ENCODE measurements around the gene TUNAR.
"Not testable (repeated sequence)": the region's sequence is repeated elsewhere in the genome, so short reads cannot be mapped to it uniquely, and the experiment has no call there.

Gene TUNAR

GRCh38 chr14:95920769-95921438 is 44.3 kb downstream of the TUNAR start:
- no peak for DNase-seq

- no peak for DNase-seq
These were observed 45.4 kb downstream of the TUNAR start for GRCh38 chr14:95922080-95922479.

GRCh38 chr14:95928751-95929150 is 52.1 kb downstream of the TUNAR start:
- DNase-seq, result no peak

GRCh38 chr14:95931384-95931783 is 54.8 kb downstream of the TUNAR start:
- no peak for DNase-seq

- no peak for DNase-seq
These were observed 58.7 kb downstream of the TUNAR start for GRCh38 chr14:95935228-95935822.

- no peak for DNase-seq
These were observed 59.4 kb downstream of the TUNAR start for GRCh38 chr14:95936041-95936440.

GRCh38 chr14:95939335-95939734 is 62.7 kb downstream of the TUNAR start:
- no peak for DNase-seq

- no peak for DNase-seq
These were observed 65.3 kb downstream of the TUNAR start for GRCh38 chr14:95941897-95942296.

- DNase-seq, result no peak
These were observed 67.1 kb downstream of the TUNAR start for GRCh38 chr14:95943699-95944098.

GRCh38 chr14:95944462-95944861 is 67.8 kb downstream of the TUNAR start:
- DNase-seq, result no peak

- DNase-seq, result no peak
These were observed 70.2 kb downstream of the TUNAR start for GRCh38 chr14:95946867-95947266.

GRCh38 chr14:95948558-95948981 is 71.9 kb downstream of the TUNAR start:
- DNase-seq, result no peak

GRCh38 chr14:95951359-95951758 is 74.7 kb downstream of the TUNAR start:
- no peak for DNase-seq

- DNase-seq, result no peak
These were observed 76.6 kb downstream of the TUNAR start for GRCh38 chr14:95953111-95953724.

GRCh38 chr14:95956601-95957460 is 80.2 kb downstream of the TUNAR start:
- no peak for DNase-seq

GRCh38 chr14:95958105-95958504 is 81.5 kb downstream of the TUNAR start:
- DNase-seq, result no peak

GRCh38 chr14:95959317-95959716 is 82.7 kb downstream of the TUNAR start:
- DNase-seq, result no peak

GRCh38 chr14:95961481-95961880 is 84.8 kb downstream of the TUNAR start:
- DNase-seq, result no peak

- DNase-seq, result no peak
These were observed 88.3 kb downstream of the TUNAR start for GRCh38 chr14:95964901-95965300.

GRCh38 chr14:95968048-95968447 is 91.4 kb downstream of the TUNAR start:
- not testable (repeated sequence) for DNase-seq
